ENCODE data around the gene NFIX.

Gene NFIX

DNA sequence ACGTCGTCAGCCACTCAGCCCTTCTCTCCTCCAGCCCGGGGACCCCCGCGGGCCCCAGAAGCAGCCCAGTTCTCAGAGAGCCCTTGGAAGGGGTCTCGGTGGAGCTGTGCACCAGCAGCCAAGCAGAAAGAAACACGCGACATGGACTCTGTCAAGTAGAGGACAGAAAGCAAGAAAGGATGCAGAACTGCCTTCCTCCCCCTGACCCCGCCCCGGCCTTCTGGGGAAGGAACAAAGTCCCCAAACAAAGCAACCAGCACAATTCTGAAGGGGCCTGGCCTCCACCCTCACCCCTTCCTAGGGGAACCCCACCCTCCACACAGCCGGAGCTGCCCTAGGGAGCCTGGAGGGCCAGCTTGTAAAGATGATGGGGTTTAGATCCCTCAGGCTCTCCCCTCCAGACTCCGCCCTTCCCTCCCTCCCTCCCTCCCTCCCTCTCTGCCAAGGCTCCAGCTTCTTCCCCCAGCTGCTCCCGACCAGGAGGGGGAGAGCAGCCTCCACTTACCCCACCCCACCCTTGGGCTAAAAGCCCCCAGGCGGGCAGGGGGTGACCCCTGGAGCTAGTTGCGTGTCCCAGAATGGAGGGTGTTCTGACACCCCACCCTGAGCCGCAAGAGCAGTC, 99.6 kb downstream of the NFIX start:
- peak in 2 of 3 donors; percentile 54 to 60 for DNase-seq
- H3K4me1 ChIP-seq (ENCODE audit: control extremely low read depth in 1 of 4, control insufficient read depth in 4 of 4, insufficient read depth in 4 of 4, low read length in 3 of 4) = peaks cover 2 to 78% (median 63%) of the 10 kb centered on the region in 4 experiments

DNA sequence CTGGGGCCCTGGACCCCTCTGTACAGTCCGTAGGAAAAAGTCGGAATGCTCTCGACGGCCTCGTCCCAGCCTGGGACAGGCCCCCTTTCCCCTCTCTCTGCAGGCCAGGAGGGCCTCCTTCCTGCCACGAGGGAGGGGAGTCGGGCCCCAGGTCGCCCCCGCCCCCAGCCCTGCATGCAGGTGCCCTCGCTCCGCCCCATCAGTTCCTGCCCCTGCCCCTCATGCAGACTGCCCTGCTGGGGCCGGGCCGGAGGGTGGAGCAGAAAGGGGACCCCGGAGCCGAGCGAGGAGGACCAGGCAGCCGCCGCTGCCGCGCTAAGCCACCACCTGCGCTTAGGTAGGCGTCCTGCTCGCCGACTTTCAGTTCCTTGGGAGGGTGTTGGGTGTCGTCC, 100.1 kb downstream of the NFIX start:
- Histone ChIP-seq H3K4me3 (ENCODE audit: control insufficient read depth in 1 of 7, extremely low read depth in 1 of 7, insufficient read depth in 4 of 7, low read depth in 2 of 7, low read length in 6 of 7) (peak overlapping the region; percentile 49 to 100 (median 89)), H3K27me3 (replicated peaks in 2 of 5; ENCODE audit: control insufficient read depth in 4 of 5, insufficient read depth in 5 of 5, low read length in 4 of 5) (no peaks in the 10 kb centered on the region), H3K4me1 (ENCODE audit: control extremely low read depth in 1 of 4, control insufficient read depth in 4 of 4, insufficient read depth in 4 of 4, low read length in 3 of 4) (peaks cover 3 to 79% (median 66%) of the 10 kb centered on the region in 4 experiments), H3K27ac (ENCODE audit: insufficient read depth in 1 of 2, low read depth in 1 of 2, low read length in 2 of 2, poor library complexity in 1 of 2, severe bottlenecking in 2 of 2) (peak overlapping the region; percentile 15 to 84), H3K9me3 (ENCODE audit: control extremely low read depth in 1 of 5, control insufficient read depth in 4 of 5, insufficient read depth in 2 of 5, low read depth in 1 of 5, low read length in 4 of 5) (no peaks in the 10 kb centered on the region), H3K36me3 (ENCODE audit: control insufficient read depth in 4 of 4, insufficient read depth in 4 of 4, low read length in 3 of 4) (peaks cover 0 to 17% (median 8%) of the 10 kb centered on the region in 4 experiments)
- ChIA-PET POLR2A (interaction anchor here (0.6 to 2.9 kb wide), 6 partner anchors 9 to 118 kb away, joined by 3 to 27 read pairs (median 4); partner anchors contain the start of genes IER2 and STX10), CTCF (interaction anchor here (0.6 to 9.3 kb wide), 18 partner anchors 10 to 130 kb away, joined by 3 to 154 read pairs (median 12); no protein-coding TSS in a partner anchor)
- peak in 2 of 3 donors; percentile 53 to 71 for DNase-seq
- 0% methylated on average over 22 of the region's 25 CpGs for WGBS (ENCODE audit: insufficient coverage)

More for the DNA sequence above, 99.6 kb downstream of the NFIX start:
- Histone ChIP-seq H3K27me3 (replicated peaks in 2 of 5; ENCODE audit: control insufficient read depth in 4 of 5, insufficient read depth in 5 of 5, low read length in 4 of 5) (no peaks in the 10 kb centered on the region), H3K4me3 (ENCODE audit: control insufficient read depth in 1 of 7, extremely low read depth in 1 of 7, insufficient read depth in 4 of 7, low read depth in 2 of 7, low read length in 6 of 7) (peak overlapping the region; percentile 49 to 100 (median 89)), H3K36me3 (ENCODE audit: control insufficient read depth in 4 of 4, insufficient read depth in 4 of 4, low read length in 3 of 4) (peaks cover 0 to 12% (median 5%) of the 10 kb centered on the region in 4 experiments), H3K27ac (ENCODE audit: insufficient read depth in 1 of 2, low read depth in 1 of 2, low read length in 2 of 2, poor library complexity in 1 of 2, severe bottlenecking in 2 of 2) (peak overlapping the region in 1 of 2 experiments; percentile 84), H3K9me3 (ENCODE audit: control extremely low read depth in 1 of 5, control insufficient read depth in 4 of 5, insufficient read depth in 2 of 5, low read depth in 1 of 5, low read length in 4 of 5) (no peaks in the 10 kb centered on the region)
- POLR2A ChIA-PET = interaction anchor here (0.7 to 2.9 kb wide), 6 partner anchors 10 to 118 kb away, joined by 3 to 27 read pairs (median 4); partner anchors contain the start of genes IER2 and STX10
- WGBS (ENCODE audit: insufficient coverage) = 8% methylated on average over 9 of the region's 16 CpGs
- CTCF ChIA-PET = interaction anchor here (0.8 to 9.3 kb wide), 24 partner anchors 10 to 172 kb away, joined by 3 to 154 read pairs (median 9); partner anchors contain the start of gene DAND5

DNA sequence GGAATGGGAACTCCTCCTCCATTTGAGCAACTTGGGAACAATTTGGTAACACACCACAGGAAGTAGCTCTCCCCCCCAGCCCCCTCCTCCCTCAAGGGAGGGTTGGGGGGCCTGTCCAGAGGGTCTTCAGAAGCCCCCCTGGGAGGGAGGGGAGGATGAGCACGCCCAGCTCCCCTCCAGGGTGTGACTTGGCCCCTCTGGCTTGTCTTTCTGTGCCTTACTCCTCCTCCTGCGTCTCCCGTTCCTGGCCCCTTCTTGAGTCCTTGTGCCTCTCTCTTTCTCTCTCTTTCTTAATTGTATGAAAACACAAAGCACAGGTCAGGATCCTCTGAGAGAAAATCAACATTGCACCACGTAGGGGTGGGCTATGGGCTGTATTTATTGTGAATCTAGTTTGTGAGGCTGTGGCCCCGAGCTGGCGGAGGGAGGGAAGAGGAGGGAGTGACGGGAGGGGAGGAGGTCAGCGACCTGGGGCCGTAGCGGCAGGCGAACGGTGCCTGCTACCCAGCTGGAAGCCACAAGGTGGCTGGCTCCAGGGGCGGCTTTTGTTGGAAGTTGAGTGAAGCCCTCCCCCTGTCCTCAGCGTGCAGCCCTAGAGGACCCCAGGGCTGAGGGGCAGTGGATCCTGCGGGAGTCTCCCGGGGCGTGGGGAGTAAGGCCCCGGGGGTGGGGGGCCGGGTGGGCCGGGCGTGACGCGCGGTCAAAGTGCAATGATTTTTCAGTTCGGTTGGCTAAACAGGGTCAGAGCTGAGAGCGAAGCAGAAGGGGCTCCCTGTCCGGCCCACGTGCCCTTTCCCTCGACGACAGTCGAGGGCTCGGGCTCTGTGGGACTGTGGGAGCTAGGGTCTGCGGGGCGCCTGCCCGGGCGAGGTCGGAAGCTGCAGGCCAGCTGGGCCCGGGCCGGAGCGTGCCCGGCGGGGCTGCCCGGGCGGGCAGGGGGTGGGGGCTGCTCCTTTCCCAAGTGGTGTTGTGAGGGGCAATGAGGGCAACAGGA, 101.0 kb downstream of the NFIX start:
- H3K27ac ChIP-seq (ENCODE audit: insufficient read depth in 1 of 2, low read depth in 1 of 2, low read length in 2 of 2, poor library complexity in 1 of 2, severe bottlenecking in 2 of 2) = peak overlapping the region; percentile 61 to 84
- peaks cover 3 to 81% (median 65%) of the 10 kb centered on the region in 4 experiments for H3K4me1 ChIP-seq (ENCODE audit: control extremely low read depth in 1 of 4, control insufficient read depth in 4 of 4, insufficient read depth in 4 of 4, low read length in 3 of 4)
- H3K4me3 ChIP-seq (ENCODE audit: control insufficient read depth in 1 of 7, extremely low read depth in 1 of 7, insufficient read depth in 4 of 7, low read depth in 2 of 7, low read length in 6 of 7) = peak overlapping the region; percentile 49 to 100 (median 89)
- no peaks in the 10 kb centered on the region for H3K27me3 ChIP-seq (replicated peaks in 2 of 5; ENCODE audit: control insufficient read depth in 4 of 5, insufficient read depth in 5 of 5, low read length in 4 of 5)
- 0% methylated on average over 15 of the region's 44 CpGs for WGBS (ENCODE audit: insufficient coverage)
- POLR2A ChIA-PET = interaction anchor here (0.6 to 2.9 kb wide), 9 partner anchors 8 to 1589 kb away, joined by 3 to 27 read pairs (median 4); partner anchors contain the start of genes IER2 and STX10
- peak; percentile 73 to 84 (median 77) for DNase-seq
- CTCF ChIA-PET = interaction anchor here (0.6 to 9.3 kb wide), 13 partner anchors 9 to 131 kb away, joined by 3 to 154 read pairs (median 11); no protein-coding TSS in a partner anchor
- no peaks in the 10 kb centered on the region for H3K9me3 ChIP-seq (ENCODE audit: control extremely low read depth in 1 of 5, control insufficient read depth in 4 of 5, insufficient read depth in 2 of 5, low read depth in 1 of 5, low read length in 4 of 5)
- H3K36me3 ChIP-seq (ENCODE audit: control insufficient read depth in 4 of 4, insufficient read depth in 4 of 4, low read length in 3 of 4) = peaks cover 0 to 25% (median 9%) of the 10 kb centered on the region in 4 experiments

DNA sequence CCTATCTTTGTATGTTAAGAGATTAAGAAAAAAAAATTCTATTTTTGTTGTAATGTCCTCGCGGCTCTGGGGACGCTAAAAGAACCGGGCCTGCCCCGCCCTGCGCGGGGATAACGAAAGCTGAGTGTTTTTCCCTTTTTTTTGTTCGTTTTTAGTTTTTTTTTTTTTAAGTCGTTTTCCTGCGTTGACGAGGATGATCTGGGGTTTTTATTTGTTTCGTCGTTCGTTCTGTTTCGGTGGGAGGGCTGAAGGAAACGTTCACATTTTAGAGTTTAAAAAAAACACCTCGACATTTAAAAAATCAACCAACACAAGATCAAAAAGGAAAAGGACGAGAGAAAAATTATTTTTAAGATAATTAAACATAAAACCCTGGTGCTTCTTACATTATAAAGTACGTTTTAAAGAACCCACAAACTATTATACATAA, 101.8 kb downstream of the NFIX start:
- Histone ChIP-seq H3K4me3 (ENCODE audit: control insufficient read depth in 1 of 7, extremely low read depth in 1 of 7, insufficient read depth in 4 of 7, low read depth in 2 of 7, low read length in 6 of 7) (peak overlapping the region; percentile 41 to 100 (median 89)), H3K36me3 (ENCODE audit: control insufficient read depth in 4 of 4, insufficient read depth in 4 of 4, low read length in 3 of 4) (peaks cover 0 to 30% (median 10%) of the 10 kb centered on the region in 4 experiments), H3K27me3 (replicated peaks in 2 of 5; ENCODE audit: control insufficient read depth in 4 of 5, insufficient read depth in 5 of 5, low read length in 4 of 5) (no peaks in the 10 kb centered on the region), H3K27ac (ENCODE audit: insufficient read depth in 1 of 2, low read depth in 1 of 2, low read length in 2 of 2, poor library complexity in 1 of 2, severe bottlenecking in 2 of 2) (peak overlapping the region; percentile 61 to 84), H3K9me3 (ENCODE audit: control extremely low read depth in 1 of 5, control insufficient read depth in 4 of 5, insufficient read depth in 2 of 5, low read depth in 1 of 5, low read length in 4 of 5) (no peaks in the 10 kb centered on the region), H3K4me1 (ENCODE audit: control extremely low read depth in 1 of 4, control insufficient read depth in 4 of 4, insufficient read depth in 4 of 4, low read length in 3 of 4) (peaks cover 3 to 78% (median 62%) of the 10 kb centered on the region in 4 experiments)
- peak in 2 of 3 donors; percentile 62 for DNase-seq
- 0% methylated on average over 8 of the region's 20 CpGs for WGBS (ENCODE audit: insufficient coverage)
- CTCF ChIA-PET = interaction anchor here (9.3 kb wide), 1 partner anchor 122 kb away, joined by 154 read pairs; no protein-coding TSS in a partner anchor
- POLR2A ChIA-PET = interaction anchor here (1.3 to 2.9 kb wide), 4 partner anchors 8 to 58 kb away, joined by 4 to 27 read pairs (median 4); partner anchors contain the start of genes IER2 and STX10

DNA sequence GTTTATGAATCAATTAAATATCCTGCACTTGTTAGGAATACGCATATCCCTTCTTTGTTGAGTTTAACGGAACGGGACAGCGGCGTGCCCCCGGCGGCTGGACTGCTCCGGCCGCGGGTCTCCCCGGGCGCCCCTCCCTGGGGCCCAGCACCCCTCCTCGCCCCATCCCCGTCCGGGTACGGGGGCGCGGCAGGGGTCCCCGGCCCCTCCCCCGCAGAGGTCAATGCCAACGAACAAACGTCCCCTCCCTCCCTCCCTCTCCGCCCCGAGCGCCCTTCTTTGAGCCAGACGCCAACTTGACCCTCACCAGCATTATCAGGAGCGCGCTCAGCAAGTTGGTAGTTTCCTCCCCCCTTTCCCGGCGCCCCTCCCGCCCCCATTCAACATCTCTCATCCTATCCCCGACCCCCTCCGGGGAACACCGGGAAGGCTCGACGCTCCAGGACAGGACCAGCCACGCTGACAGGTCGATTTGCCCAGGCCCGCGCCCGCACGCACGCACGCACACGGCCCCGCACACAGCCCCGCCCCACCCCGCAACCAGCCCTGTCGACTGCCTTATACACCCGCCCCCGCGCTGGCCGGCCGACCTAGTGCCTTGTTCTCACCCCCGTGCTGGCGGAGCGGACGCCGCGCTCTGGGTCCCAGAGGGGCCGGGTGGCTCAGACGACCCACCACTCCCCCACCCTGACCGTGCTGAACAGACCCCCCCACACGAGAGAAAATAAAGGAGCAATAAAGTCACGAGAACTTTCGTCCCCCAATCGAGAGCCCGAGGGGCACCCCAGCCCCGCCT, 102.4 kb downstream of the NFIX start:
- ChIA-PET CTCF (interaction anchor here (9.3 kb wide), 1 partner anchor 122 kb away, joined by 154 read pairs; no protein-coding TSS in a partner anchor), POLR2A (interaction anchor here (1.7 to 9.5 kb wide), 3 partner anchors 7 to 55 kb away, joined by 4 to 156 read pairs (median 27); partner anchors contain the start of genes IER2 and STX10)
- peak in 2 of 3 donors; percentile 56 to 74 for DNase-seq
- H3K27me3 ChIP-seq (replicated peaks in 2 of 5; ENCODE audit: control insufficient read depth in 4 of 5, insufficient read depth in 5 of 5, low read length in 4 of 5) = no peaks in the 10 kb centered on the region
- H3K9me3 ChIP-seq (ENCODE audit: control extremely low read depth in 1 of 5, control insufficient read depth in 4 of 5, insufficient read depth in 2 of 5, low read depth in 1 of 5, low read length in 4 of 5) = no peaks in the 10 kb centered on the region
- WGBS (ENCODE audit: insufficient coverage) = under 1% methylated on average over 42 of the region's 69 CpGs
- peak overlapping the region; percentile 41 to 100 (median 89) for H3K4me3 ChIP-seq (ENCODE audit: control insufficient read depth in 1 of 7, extremely low read depth in 1 of 7, insufficient read depth in 4 of 7, low read depth in 2 of 7, low read length in 6 of 7)
- peak overlapping the region; percentile 61 to 84 for H3K27ac ChIP-seq (ENCODE audit: insufficient read depth in 1 of 2, low read depth in 1 of 2, low read length in 2 of 2, poor library complexity in 1 of 2, severe bottlenecking in 2 of 2)
- peaks cover 3 to 78% (median 57%) of the 10 kb centered on the region in 4 experiments for H3K4me1 ChIP-seq (ENCODE audit: control extremely low read depth in 1 of 4, control insufficient read depth in 4 of 4, insufficient read depth in 4 of 4, low read length in 3 of 4)
- H3K36me3 ChIP-seq (ENCODE audit: control insufficient read depth in 4 of 4, insufficient read depth in 4 of 4, low read length in 3 of 4) = peaks cover 0 to 30% (median 10%) of the 10 kb centered on the region in 4 experiments

Measured in common myeloid progenitor, CD34-positive (primary cell).